Measurements from ENCODE around the gene IL17RE.
"Not testable (repeated sequence)": the region's sequence is repeated elsewhere in the genome, so short reads cannot be mapped to it uniquely, and the experiment has no call there.

The IL17RE gene

DNA sequence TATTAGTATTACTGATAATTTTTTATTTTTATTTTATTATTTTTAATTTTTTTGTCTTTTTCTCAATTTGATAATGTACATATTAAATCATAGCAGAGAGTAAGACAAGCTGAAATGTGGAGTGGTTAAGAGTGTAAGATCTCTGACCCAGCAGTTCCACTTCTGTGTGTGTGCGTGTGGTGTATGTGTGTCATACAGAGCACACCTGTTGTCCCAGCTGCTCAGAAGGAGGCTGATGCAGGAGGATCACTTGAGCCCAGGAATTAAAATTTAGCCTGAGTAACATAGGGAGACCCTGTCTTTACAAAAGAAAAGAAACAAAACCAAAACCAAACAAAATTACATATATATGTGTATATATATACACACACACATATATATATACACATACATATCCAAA, 21.2 kb upstream of the IL17RE start:
- no peak for DNase-seq

DNA sequence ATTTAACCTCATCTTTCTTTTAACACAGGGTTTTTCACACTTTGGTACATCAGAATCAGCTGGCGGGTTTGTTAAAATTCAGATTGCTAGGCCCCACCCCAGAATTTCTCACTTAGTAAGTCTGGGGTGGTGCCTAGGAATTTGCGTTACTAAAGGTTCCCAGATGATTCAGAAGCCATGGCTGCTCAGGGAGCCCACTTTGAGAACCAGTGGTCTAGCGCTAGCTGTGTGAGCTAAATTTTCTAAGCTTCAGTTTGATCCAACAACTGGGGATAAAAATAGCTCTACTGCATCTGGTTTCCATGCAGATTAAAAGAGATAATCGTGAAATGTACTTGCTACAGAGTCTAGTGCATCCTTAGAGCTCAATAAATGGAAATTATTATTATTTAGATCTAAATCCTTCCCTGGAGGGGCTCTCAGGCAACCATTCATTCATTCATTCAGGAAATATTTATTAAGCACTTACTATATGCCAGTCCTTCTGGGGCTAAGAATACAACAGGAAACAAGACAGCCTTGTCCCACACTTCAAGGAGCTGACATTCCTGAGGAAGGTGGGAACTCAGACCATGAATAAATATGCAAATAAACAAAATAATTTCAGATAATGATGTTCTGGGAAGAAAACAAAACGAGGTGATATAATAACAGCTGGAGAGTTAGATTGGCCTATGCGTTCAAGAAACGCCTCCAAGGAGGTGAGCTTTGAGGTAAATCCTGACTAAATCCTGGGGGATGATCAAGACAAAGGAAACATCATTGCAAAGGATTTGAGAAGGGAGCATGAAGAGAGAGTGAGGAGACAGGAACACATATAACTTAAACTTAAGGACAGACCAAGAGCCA, 18.7 kb upstream of the IL17RE start:
- no peak for DNase-seq

DNA sequence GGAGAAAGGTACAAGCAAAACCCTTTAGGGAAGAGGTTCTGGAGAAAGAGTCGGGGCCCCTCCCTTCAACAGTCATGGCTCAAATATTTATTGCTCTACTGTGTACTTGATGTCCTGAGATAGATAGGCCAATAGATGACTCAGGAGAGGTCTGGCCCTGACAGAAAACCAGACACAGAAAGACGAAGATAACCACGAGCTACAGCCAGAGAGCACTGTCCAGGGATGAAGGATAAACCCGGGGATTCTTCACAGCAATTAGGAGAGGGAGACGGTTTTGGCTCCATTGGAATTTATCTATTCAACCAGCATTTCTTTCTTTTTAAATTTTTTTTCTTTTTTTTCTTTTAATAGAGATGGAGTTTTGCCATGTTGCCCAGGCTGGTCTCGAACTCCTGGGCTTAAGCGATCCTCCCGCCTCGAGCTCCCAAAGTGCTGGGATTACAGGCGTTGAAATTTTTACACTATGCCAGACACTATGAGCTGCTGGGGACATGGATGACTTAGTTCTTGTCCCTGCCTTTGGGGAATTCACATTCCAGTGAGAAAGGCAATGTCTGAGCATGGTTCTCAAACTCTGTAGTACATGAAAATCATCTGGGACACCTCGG, 18.0 kb upstream of the IL17RE start:
- DNase-seq, result no peak

DNA sequence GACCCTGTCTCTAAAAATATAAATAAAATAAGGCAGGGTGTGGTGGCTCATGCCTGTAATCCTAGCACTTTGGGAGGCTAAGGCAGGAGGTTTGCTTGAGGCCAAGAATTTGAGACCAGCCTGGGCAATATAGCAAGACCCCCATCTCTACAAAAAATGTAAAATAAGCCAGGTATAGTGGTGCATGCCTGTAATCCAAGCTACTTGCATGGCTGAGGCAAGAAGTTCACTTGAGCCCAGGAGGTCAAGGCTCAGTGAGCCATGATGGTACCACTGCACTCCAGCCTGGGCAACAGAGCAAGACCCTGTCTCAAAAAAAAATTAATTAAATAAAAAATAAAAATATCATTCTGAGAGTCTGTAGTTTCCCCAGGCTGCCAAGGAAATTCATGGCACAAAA, 16.3 kb upstream of the IL17RE start:
- no peak for DNase-seq

DNA sequence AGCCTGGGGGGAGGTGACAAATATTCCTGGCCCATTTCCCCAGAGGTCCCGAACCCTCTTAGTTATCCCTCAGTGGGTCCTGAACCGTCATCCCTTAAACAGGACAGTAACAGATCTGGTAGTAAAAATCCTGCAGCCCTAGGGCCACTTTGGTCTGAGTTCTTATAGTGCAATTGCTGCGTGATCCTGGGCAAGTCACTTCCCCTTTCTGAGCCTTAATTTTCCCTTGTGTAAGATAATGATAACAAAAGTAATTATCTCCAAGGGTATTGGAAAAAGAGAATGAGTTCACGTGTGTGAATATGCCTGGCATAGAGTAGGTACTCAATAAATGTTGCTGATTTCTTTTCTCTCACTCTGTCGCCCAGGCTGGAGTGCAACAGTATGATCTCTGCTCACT, 15.2 kb upstream of the IL17RE start:
- no peak for DNase-seq

DNA sequence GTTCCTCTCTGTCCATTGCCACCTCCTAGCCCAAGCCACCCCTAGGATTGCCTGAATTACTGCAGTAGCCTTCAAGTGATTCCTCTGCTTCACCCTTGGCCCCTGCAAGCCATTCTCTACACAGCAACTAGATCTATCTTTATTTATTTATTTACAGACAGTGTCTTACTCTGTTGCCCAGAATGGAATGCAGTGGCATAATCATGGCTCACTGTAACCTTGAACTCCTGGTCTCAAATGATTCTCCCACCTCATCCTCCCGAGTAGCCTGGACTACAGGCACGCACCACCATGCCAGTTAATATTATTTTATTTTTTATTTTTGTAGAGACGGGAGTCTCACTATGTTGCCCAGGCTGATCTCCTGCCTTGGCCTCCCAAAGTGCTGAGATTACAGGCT, 14.1 kb upstream of the IL17RE start:
- no peak for DNase-seq

DNA sequence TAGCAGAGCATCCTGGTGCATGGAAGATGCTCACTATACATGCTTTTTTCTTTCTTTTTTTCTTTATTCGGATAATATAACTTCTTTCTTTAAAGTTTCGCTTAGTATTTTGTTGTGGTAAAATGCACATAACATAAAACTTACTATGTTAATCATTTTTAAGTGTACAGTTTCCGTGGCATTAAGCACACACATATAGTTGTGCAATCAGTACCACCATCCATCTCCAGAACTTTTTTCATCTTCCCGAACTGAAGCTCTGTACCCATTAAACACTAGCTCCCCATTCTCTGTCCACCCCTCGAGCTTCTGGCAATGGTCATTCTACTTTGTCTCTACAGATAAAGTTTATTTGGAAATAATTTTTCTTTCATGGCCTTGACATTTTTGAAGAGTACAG, 13.2 kb upstream of the IL17RE start:
- no peak for DNase-seq

DNA sequence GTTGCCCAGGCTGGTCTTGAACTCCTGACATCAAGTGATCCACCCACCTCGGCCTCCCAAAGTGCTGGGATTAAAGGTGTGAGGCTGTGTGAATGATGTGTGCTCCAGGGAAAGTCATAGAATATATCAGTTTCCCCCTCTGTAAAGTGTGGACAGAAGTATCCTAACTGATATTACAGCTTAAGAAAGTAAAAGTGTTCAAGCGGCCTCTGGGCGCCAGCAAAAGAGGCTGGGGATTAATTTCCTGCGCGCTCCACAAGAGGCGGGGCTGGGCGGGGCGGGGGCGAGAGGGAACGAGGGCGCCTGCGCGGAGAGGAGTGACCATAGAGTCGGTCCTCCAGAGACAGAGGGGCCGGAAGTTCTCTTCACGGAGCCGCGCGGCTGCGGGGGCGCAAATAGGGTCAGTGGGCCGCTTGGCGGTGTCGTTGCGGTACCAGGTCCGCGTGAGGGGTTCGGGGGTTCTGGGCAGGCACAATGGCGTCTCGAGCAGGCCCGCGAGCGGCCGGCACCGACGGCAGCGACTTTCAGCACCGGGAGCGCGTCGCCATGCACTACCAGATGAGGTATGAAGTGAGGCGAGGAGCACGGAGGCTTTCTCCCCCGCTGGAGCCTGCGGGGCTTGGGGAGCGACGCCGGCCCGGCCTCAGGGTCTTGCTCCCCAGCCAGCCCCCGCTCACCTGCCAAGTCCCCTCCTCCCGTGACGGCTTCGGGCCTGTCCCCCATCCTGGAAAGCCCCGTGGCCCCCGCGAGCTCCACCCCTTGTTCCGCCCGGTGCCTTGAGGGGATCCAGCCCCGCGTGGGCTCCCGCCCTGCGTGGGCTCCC, 12.2 kb upstream of the IL17RE start, which contains the start of gene JAGN1:
Gene JAGN1 (plus strand): TSS at position 362 of the 823 bp plus-strand sequence. CDS start 113 bp downstream, at position 475.
- DNase-seq, result peak; percentile 91 to 92

DNA sequence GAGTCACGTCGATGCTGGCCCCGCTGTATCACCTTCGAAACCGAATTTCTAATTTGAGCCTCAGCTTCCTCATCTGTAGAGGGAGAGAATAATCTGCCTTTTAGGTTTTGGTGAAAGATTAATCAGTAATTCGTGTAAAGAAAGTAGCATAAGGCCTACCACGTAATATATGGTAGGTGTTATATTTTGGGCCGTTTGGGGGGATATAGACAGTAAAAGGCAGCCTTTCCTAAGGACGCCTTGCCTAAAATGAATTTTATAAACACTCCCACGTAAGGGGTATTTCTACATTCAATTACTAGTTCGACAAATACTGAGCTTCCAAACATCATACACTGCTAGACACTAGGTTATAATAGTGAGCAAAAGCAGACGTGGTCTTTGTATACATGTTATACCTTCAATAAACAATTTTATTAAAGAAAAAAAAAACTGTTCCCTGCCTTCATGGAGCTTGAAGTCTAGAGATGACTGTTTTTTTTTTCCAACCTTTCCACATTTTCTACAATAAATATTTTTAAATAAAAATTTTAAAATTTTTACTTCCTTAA, 11.5 kb upstream of the IL17RE start:
- DNase-seq, result no peak

DNA sequence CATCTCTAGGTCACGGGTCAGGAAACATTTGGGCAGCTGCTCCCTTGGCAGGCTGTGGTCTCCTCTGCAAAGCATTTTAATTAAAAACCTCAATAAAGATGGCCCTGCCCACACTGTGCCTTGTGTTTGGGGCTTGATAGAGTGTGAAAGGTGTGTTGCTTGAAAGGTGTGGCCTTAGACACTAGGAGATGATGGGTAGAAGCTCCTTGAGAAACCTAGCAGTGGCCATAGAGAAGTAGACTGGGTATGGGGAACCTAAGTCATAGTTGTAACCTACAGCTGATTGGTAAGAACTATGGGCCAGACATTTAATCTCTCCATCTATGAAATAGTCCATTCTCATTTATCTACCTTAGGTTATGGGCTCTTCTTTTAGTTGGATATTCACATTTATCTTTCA, 8.9 kb upstream of the IL17RE start:
- DNase-seq, result no peak

DNA sequence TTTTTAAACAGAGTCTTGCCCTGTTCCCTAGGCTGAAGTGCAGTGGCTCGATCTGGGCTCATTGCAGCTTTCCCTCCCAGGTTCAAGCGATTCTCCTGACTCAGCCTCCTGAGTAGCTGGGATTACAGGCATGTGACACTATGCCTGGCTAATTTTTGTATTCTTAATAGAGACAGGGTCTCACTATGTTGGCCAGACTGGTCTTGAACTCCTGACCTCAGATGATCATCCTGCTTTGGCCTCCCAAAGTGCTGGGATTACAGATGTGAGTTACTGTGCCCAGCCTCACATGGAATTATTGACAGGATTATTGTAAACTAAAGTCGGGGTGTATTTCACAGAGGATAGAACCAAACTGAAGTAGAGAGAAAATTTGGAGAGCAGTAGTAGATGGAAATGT, 6.9 kb upstream of the IL17RE start:
- not testable (repeated sequence) for DNase-seq

DNA sequence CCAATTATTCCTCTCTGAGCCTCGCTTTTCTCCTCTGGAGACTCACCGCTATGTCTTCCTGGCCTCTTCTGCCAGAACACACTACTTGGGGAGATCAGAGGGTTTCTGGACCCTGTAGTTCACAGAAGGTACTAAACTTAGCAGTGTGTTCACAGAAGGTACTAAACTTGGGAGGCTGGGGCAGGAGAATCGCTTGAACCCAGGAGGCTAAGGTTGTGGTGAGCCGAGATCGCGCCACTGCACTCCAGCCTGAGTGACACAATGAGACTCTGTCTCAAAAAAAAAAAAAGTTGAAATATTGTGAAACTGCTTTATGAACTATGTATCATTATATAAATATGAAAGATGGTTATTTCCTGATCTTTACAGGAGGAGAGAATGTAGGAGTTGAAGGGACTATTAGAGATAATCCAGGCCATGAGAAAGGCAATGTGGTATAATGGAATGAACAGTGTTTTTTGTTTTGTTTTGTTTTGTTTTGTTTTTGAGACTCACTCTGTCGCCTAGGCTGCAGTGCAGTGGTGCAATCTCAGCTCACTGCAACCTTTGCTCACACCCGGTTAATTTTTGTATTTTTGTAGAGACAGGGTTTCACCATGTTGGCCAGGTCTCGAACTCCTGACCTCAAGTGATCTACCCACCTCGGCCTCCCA, 5.8 kb upstream of the IL17RE start:
- DNase-seq, result not testable (repeated sequence)

DNA sequence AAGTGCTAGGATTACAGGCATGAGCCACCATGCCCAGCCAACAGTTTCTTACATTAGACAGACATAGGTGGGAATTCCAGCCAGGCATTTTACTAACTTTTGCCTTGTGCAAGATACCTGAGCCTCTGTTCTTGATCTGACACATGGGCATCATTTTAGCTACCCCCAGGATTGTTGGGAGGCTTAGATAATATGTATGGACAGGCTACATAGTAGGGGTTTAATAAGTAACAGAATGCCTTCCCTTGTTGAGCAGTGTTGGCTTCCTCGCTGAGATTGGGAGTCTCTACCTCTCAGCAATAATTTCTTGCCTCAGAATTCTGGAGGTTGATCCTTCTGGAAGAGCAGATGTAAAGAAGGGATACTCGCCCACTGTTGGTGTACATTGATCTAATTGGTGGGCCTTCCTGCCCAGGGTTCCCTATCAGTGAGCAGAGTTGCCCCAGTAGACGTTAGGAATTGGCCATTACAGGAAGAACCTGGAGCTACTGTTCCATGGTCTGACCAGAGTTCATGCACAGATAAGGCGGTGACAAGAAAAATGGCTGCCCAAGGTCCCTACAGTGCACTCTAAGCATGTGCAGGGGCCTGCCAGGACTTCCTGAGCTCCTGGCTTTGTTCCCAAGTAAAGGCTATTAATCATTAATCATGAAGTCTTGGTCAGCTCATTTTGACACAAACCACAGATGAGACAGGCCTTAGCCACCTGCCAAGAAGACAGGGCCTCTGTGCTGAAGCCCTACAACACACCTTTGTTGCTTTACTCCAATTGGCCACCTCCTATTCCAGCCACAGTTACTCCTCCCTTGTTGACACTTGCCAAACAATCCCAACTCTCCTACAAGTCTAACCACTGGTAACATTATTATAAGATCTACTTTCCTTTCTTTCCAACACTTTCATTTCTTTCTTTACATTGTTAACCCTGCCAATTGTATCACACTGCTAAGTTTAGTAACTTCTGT, 5.0 kb upstream of the IL17RE start:
- no peak for DNase-seq

DNA sequence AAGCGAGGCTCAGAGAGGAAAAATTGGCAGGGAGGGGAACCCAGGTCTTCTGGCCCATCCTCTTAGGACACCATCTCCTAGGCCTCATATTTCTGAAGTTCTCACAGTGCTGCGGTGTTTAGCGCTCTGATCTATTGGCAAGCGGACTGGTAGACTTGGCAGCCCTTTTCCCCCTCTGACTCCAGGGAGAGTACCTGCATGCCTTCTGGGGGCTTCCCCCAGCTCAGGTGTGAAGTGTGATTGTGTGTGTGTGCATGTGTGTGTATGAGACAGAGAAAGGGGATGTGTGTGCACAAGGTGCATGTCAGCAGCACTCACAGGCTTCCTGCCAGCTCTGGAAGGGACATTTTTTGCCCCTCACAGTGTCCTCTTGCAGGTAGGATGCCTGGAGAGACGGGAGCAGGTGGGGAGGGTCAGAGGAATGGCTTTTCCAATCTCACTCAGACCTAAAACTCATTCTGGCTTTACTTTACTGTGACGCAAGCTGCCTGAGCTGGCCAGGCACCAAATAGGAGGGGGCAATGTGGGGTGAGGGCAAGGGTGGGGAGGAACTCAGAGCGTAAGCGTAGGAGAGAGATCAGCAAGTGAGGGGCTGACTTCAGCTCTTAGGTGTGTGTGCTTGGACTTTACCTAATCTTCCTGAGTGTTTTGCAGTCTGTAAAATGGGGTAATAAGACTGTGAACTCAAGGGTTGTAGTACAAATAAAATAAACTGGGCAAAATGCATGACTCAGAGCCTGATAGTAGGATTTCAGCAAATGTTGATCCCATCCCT, 4.0 kb upstream of the IL17RE start:
- DNase-seq, result no peak

DNA sequence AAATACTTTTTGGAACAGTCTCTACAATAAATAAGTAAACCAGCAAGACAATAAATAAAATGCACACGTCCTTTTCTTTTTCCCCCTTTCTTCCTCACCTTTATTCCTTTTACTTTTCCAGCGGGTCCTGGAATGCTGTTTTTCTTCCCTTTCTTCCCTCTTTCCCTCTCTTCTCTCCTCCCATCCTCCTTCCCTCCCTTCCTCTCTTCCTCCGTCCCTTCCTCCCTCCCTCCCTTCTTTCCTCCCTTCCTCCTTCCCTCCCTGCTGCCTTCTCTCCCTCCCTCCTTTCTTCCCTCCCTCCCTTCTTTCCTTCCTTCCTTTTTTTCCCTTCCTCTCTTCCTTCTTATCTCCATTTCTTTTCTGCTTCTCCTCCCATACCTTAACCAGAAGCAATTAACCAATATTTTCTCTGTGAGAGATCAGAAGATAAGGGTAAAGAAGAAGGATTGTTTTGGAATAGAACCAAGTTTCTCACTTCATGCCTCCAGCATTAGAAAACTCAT, 3.3 kb upstream of the IL17RE start:
- no peak for DNase-seq

DNA sequence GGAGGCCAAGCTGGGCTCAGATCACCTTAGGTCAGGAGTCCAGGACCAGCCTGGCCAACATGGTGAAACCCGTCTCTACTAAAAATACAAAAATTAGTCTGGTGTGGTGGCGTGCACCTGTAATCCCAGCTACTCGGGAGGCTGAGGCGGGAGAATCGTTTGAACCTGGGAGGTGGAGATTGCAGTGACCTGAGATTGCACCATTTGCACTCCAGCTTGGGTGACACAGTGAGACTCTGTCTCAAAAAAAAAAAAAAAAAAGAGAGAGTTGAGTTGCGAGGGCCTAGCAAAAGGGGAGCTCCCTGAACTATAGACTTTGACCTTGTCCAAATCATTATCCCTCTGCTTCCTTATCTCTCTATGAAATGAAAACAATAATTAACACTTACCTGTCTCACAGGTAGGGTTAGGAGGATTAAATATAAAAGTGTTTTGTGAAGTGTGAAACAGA, 1.7 kb upstream of the IL17RE start:
- DNase-seq, result not testable (repeated sequence)

DNA sequence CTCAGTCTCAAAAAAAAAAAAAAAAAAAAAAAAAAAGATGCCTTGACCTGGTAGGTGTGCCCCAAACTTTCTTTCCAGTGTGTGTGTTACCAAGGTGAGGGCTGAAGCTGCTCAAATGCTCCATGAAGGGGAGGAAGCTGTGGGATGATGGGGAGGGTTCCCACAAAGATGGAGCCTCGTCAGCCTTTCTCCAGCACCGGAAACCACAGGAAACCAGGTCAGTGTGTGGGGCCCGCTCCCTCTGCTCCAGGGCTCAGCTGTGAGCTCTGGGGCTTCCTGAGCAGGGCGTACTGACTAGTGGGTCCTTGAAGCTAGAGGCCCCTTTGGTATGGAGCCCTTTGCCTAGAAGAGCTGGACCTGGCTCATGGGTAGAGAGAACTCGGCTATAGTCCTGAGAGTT, 681 bp upstream of the IL17RE start:
- peak; percentile 45 to 48 for DNase-seq

DNA sequence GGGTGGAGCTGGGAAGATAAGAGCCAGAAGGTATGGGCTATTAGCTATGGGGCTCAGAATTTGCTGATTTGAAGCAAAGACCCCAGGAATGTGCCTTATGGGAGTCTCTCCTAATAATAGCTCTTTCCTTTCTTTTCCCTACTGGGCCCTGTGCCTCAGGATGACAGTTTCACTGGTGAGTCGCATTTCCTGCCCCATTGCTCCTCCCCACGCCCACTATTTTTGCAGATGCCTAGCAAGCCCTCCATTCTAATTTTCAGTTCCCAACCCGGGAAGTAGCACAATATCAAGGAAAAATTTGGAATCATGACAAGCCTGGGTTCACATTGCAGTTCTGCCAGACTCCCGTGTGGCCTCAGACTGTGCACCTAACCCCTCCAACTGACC, 583 bp downstream of the IL17RE start:
- DNase-seq, result no peak

DNA sequence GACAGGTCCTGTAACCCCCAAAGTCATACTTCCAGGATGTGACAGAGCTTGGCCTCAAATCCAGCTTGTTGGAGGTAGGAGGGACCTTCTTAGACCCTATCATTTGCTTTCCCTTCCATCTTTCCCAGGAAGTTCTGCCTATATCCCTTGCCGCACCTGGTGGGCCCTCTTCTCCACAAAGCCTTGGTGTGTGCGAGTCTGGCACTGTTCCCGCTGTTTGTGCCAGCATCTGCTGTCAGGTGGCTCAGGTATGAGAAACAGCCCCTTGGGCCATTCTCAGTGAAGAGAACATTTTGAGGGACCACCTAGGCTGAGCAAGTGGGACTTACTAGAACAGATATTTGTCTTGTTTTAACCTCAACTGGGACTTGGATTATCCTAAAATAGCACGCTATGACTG, 1.3 kb downstream of the IL17RE start:
- DNase-seq, result no peak

DNA sequence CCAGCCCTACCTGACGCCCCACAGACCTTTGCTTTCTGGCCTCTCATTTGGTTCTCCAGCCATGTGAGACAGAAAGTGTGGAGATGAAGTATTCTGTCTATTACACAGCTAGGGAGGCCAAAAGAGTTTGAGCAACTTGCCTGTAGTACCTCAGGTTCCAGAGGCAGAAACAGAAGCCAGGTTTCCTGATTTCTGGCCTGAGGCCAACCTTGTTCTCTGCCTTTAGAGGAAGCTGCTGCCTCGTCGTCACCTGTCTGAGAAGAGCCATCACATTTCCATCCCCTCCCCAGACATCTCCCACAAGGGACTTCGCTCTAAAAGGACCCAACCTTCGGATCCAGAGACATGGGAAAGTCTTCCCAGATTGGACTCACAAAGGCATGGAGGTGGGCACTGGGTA, 3.8 kb downstream of the IL17RE start:
- no peak for DNase-seq
